Measurements from ENCODE around the gene ODC1. TPM values are rescaled to one million over a fixed set of nuclear protein-coding genes. Genes with fewer than 3 reads are reported as not detected.

Gene ODC1
- total RNA-seq, 2 experiments from 2014 or later, result 180 to 181 TPM

DNA sequence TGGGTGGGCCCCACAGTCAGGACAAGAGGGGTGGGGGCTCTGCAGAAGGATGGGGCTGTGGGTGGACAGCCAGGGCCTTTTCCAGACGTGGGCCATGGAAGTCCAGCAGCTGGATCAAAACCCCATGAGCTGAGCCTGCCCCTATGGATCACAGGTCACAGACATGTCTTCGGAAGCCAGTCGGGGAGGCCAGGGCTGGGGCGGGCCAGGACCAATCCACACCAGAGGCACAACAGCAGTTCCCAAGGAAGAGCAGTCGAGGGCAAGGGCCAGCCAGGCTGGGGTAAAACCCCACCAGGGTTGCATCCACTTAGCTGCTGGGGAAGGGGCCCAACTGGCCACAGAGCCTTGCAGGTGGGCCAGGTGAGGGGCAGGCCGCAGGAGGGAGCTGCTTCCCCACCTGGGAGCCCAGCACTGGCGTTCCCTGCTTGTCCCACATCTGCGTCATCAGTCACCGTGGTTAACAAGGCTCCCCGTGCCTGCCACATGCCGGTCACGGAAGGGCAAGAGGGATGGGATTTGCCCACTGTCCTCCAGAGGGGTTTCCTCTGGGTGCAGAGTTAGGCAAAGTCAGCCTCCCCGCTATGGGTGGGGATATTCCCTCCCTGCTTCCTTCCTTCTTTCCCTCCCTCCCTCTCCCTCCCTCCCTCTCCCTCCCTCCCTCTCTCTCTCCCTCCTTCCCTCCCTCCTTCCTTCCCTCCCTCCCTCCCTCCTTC lies 46.4 kb upstream of the ODC1 start:
- Mint-ChIP-seq H3K36me3 (ENCODE audit: low read depth) (peaks cover 2% of the 10 kb centered on the region), H3K4me1 (ENCODE audit: low read depth) (peaks cover 27% of the 10 kb centered on the region), H3K27me3 (peaks cover 15% of the 10 kb centered on the region), H3K27ac (no peak overlapping the region), H3K4me3 (no peak overlapping the region), H3K9me3 (peaks cover 3% of the 10 kb centered on the region)
- no peak for DNase-seq
- CTCF ChIA-PET, result no interaction called here
- intact Hi-C loops (cut with micrococcal nuclease), result no loop called here
- no peak for ATAC-seq
- POLR2A ChIA-PET, result interaction anchor here (0.8 kb wide), 1 partner anchor 33 kb away, joined by 4 read pairs; no protein-coding TSS in a partner anchor
- no peak for TF ChIP-seq CTCF (IDR thresholded peaks at IDR 0.05)

GRCh38 chr2:10493634-10494281 lies 45.6 kb upstream of the ODC1 start:
- Mint-ChIP-seq H3K4me1 (ENCODE audit: low read depth) (peaks cover 29% of the 10 kb centered on the region), H3K27ac (peak overlapping the region; percentile 85), H3K9me3 (peaks cover 3% of the 10 kb centered on the region), H3K4me3 (no peak overlapping the region), H3K36me3 (ENCODE audit: low read depth) (peaks cover 2% of the 10 kb centered on the region), H3K27me3 (peaks cover 11% of the 10 kb centered on the region)
- no peak for TF ChIP-seq CTCF (IDR thresholded peaks at IDR 0.05)
- ATAC-seq (peak; percentile 96), DNase-seq (peak; percentile 94)
- ChIA-PET POLR2A (interaction anchor here (0.8 to 1.3 kb wide), 3 partner anchors 33 to 46 kb away, joined by 3 to 6 read pairs (median 4); partner anchors contain the start of gene ODC1), CTCF (no interaction called here)
- intact Hi-C loops (cut with micrococcal nuclease), result no loop called here

DNA sequence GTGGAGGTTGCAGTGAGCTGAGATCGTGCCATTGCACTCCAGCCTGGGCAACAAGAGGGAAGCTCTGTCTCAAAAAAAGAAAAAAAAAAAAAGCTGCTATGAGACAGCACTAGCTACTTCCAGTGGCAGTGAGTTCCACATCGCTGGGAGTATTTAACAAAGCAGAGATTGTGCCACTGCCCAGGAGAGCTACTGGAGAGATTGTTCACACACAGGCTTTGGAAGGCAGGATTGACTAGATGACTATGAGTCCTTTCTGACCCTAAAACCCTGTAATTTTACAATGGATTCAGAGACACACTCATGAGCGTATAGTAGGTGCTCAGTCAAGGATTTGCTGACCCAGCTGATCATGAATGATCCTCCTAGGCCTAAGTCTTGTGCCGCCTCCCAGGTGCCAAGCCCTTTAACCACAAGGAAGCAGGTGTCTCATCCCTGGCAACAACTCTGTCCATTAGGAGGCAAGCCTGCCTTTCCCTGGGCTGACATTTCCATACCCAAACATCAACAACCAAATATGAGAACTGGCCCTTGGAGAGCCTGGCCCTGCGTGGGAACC lies 45.0 kb upstream of the ODC1 start:
- ATAC-seq (peak; percentile 2), DNase-seq (no peak)
- Mint-ChIP-seq H3K27ac (peak overlapping the region; percentile 85), H3K4me1 (ENCODE audit: low read depth) (peaks cover 33% of the 10 kb centered on the region), H3K27me3 (peaks cover 8% of the 10 kb centered on the region), H3K9me3 (peaks cover 3% of the 10 kb centered on the region), H3K4me3 (no peak overlapping the region), H3K36me3 (ENCODE audit: low read depth) (peaks cover 2% of the 10 kb centered on the region)
- ChIA-PET POLR2A (interaction anchor here (1.2 to 1.3 kb wide), 2 partner anchors 43 to 45 kb away, joined by 3 to 6 read pairs; partner anchors contain the start of gene ODC1), CTCF (no interaction called here)
- intact Hi-C loops (cut with micrococcal nuclease), result no loop called here
- no peak for TF ChIP-seq CTCF (IDR thresholded peaks at IDR 0.05)

GRCh38 chr2:10490806-10491291 lies 42.7 kb upstream of the ODC1 start:
- ChIA-PET POLR2A (no interaction called here), CTCF (no interaction called here)
- no peak for TF ChIP-seq CTCF (IDR thresholded peaks at IDR 0.05)
- H3K4me3 Mint-ChIP-seq, result no peak overlapping the region
- peaks cover 3% of the 10 kb centered on the region for H3K27me3 Mint-ChIP-seq
- peaks cover 2% of the 10 kb centered on the region for H3K36me3 Mint-ChIP-seq (ENCODE audit: low read depth)
- intact Hi-C loops (cut with micrococcal nuclease), result no loop called here
- peaks cover 3% of the 10 kb centered on the region for H3K9me3 Mint-ChIP-seq
- ATAC-seq, result no peak
- peaks cover 44% of the 10 kb centered on the region for H3K4me1 Mint-ChIP-seq (ENCODE audit: low read depth)
- no peak overlapping the region for H3K27ac Mint-ChIP-seq
- DNase-seq, result no peak

All from activated CD8-positive, alpha-beta T cell treated with anti-CD3 and anti-CD28 coated beads for 36 hours (primary cell).